A673 (cell line): ENCODE data around the gene SLC25A1. TPM values are rescaled to one million over a fixed set of nuclear protein-coding genes. Genes with fewer than 3 reads are reported as not detected.

ENCODE experiments used
- BruUV-seq: library from RNA; stranded (reverse); fragments of 400-500 nt; replicated peaks from 2 replicates; lab custom pipeline; 2021; lab: Mats Ljungman, UMichigan
- CTCF ChIA-PET: fragments of 300-600 bp; sonication (Branson Sonifier 250); formaldehyde crosslinking; loops from one replicate; lab custom pipeline; 2022; ENCODE audit warnings: antibody characterized with exemption; lab: Charles Lee
- POLR2A ChIA-PET: fragments of 300-600 bp; sonication (Branson Sonifier 250); formaldehyde crosslinking; loops from one replicate; lab custom pipeline; 2022; ENCODE audit warnings: antibody characterized with exemption; ENCODE audit not compliant: low non-redundant PET; lab: Charles Lee
- DNase-seq: peaks from one replicate; pipeline ENCODE4 v3.0.0-alpha.2; 2015; ENCODE audit warnings: low spot score
- H3K27ac ChIP-seq: fragments of 200-600 bp; sonication (generic); 2 replicates; pipeline ENCODE4 v1.5.1; 2016; ENCODE audit warnings: mixed run types, low read depth, mild to moderate bottlenecking, mixed read lengths, antibody characterized with exemption, low read length; ENCODE audit not compliant: poor library complexity, severe bottlenecking
- H3K27me3 ChIP-seq: fragments of 200-600 bp; sonication (generic); replicated peaks from 2 replicates; pipeline ENCODE4 v1.6.1; 2017; ENCODE audit warnings: mixed run types, low read depth, mild to moderate bottlenecking, mixed read lengths, antibody characterized with exemption, low read length; ENCODE audit not compliant: insufficient read depth, poor library complexity
- H3K36me3 ChIP-seq: fragments of 200-600 bp; sonication (generic); 2 replicates; pipeline ENCODE4 v1.6.1; 2016; ENCODE audit warnings: mixed run types, mild to moderate bottlenecking, mixed read lengths, antibody characterized with exemption, low read length; ENCODE audit not compliant: insufficient read depth, poor library complexity, severe bottlenecking
- H3K4me1 ChIP-seq: fragments of 200-600 bp; sonication (generic); 2 replicates; pipeline ENCODE4 v1.6.1; 2017; ENCODE audit warnings: mixed run types, mild to moderate bottlenecking, mixed read lengths, antibody characterized with exemption, low read length; ENCODE audit not compliant: insufficient read depth, poor library complexity, severe bottlenecking
- H3K4me3 ChIP-seq: fragments of 200-600 bp; sonication (generic); 2 replicates; pipeline ENCODE4 v1.5.1; 2016; ENCODE audit warnings: low read depth, mixed run types, mild to moderate bottlenecking, mixed read lengths, low read length; ENCODE audit not compliant: poor library complexity, severe bottlenecking
- H3K9me3 ChIP-seq: fragments of 200-600 bp; sonication (generic); 2 replicates; pipeline ENCODE4 v1.6.1; 2016; ENCODE audit warnings: mixed run types, low read depth, mild to moderate bottlenecking, mixed read lengths, antibody characterized with exemption, low read length; ENCODE audit not compliant: poor library complexity, severe bottlenecking
- CTCF ChIP-seq: fragments of 300-800, 200-600 bp; sonication (generic); conservative IDR thresholded peaks from 2 replicates; pipeline ENCODE4 v1.5.1; 2017; ENCODE audit warnings: low read depth, mild to moderate bottlenecking, antibody characterized with exemption, low read length, moderate library complexity, mixed read lengths
- EZH2 ChIP-seq: fragments of 200-600 bp; sonication (generic); IDR thresholded peaks from 2 replicates; pipeline ENCODE4 v1.6.1; 2017; ENCODE audit warnings: borderline replicate concordance, low read depth, mild to moderate bottlenecking, mixed read lengths, antibody characterized with exemption, low read length; ENCODE audit not compliant: poor library complexity, severe bottlenecking
- intact Hi-C: fragments of 100-400 bp; cut with micrococcal nuclease; formaldehyde crosslinking; loops from one replicate; pipeline ENCODE4 v1.10.0; 2022; ENCODE audit not compliant: unreplicated experiment
- total RNA-seq: library from RNA; stranded (reverse); gene quantifications from 2 replicates; pipeline ENCODE4 v1.2.3, GENCODE V29; 2021

The SLC25A1 gene
- total RNA-seq, 1 experiment from 2014 or later: 91.0 TPM

GRCh38 chr22:19175026-19175601 is 3.4 kb downstream of the SLC25A1 start:
- POLR2A ChIA-PET: interaction anchor here (0.5 kb wide), 1 partner anchor 942 kb away, joined by 8 read pairs; the partner anchor contains the start of gene TRMT2A
- Histone ChIP-seq H3K27me3 (no peaks in the 10 kb centered on the region), H3K4me1 (peaks cover 46% of the 10 kb centered on the region), H3K36me3 (peaks cover 19% of the 10 kb centered on the region), H3K4me3 (no peak overlapping the region), H3K9me3 (no peaks in the 10 kb centered on the region), H3K27ac (peak overlapping the region; percentile 52)
- TF ChIP-seq CTCF (no peak), EZH2 (no peak)
- no TSS peak for BruUV-seq
- CTCF ChIA-PET: interaction anchor here (0.6 to 1.3 kb wide), 3 partner anchors 31 to 117 kb away, joined by 3 to 7 read pairs (median 3); partner anchors contain the start of genes CLTCL1 and ESS2
- no peak for DNase-seq
- intact Hi-C loops: loop anchor here (5.0 kb wide), 1 partner anchor 117 kb away; the partner anchor contains the start of gene CLTCL1

- H3K27me3 ChIP-seq: peaks cover 6% of the 10 kb centered on the region
- TF ChIP-seq EZH2 (no peak), CTCF (no peak)
- peak; percentile 57 for DNase-seq
- ChIA-PET POLR2A (interaction anchor here (0.5 kb wide), 1 partner anchor 943 kb away, joined by 8 read pairs; the partner anchor contains the start of gene TRMT2A), CTCF (interaction anchor here (0.6 to 1.3 kb wide), 2 partner anchors 30 to 117 kb away, joined by 3 read pairs; partner anchors contain the start of genes CLTCL1 and ESS2)
- peaks cover 19% of the 10 kb centered on the region for H3K36me3 ChIP-seq
- H3K4me3 ChIP-seq: no peak overlapping the region
- no peaks in the 10 kb centered on the region for H3K9me3 ChIP-seq
- BruUV-seq: no TSS peak
- peaks cover 49% of the 10 kb centered on the region for H3K4me1 ChIP-seq
- peak overlapping the region; percentile 52 for H3K27ac ChIP-seq
- intact Hi-C loops: loop anchor here (5.0 kb wide), 1 partner anchor 118 kb away; the partner anchor contains the start of gene CLTCL1
Measured at GRCh38 chr22:19174106-19175025, 4.2 kb downstream of the SLC25A1 start.
